LNCaP clone FGC (cell line): ENCODE measurements around the gene SHKBP1.
A peak's percentile ranks its signal among the peaks of the same experiment; 100 is the strongest.

Source experiments
- DNase-seq: peaks from one replicate; pipeline ENCODE4 v3.0.0-alpha.2; 2011; ENCODE audit warnings: low read depth
- H3K4me3 ChIP-seq: 2 replicates; pipeline ENCODE4 v1.5.1; 2011; ENCODE audit warnings: mild to moderate bottlenecking, low read depth, low read length, control low read depth
- TF ChIP-seq, protein P1 (sequence below): IDR thresholded peaks from 2 replicates; pipeline ENCODE4 v1.5.1; 2012; ENCODE audit warnings: mild to moderate bottlenecking; ENCODE audit not compliant: control insufficient read depth, insufficient read depth; ENCODE audit errors: extremely low read depth

SHKBP1 gene, protein sequence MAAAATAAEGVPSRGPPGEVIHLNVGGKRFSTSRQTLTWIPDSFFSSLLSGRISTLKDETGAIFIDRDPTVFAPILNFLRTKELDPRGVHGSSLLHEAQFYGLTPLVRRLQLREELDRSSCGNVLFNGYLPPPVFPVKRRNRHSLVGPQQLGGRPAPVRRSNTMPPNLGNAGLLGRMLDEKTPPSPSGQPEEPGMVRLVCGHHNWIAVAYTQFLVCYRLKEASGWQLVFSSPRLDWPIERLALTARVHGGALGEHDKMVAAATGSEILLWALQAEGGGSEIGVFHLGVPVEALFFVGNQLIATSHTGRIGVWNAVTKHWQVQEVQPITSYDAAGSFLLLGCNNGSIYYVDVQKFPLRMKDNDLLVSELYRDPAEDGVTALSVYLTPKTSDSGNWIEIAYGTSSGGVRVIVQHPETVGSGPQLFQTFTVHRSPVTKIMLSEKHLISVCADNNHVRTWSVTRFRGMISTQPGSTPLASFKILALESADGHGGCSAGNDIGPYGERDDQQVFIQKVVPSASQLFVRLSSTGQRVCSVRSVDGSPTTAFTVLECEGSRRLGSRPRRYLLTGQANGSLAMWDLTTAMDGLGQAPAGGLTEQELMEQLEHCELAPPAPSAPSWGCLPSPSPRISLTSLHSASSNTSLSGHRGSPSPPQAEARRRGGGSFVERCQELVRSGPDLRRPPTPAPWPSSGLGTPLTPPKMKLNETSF

DNA sequence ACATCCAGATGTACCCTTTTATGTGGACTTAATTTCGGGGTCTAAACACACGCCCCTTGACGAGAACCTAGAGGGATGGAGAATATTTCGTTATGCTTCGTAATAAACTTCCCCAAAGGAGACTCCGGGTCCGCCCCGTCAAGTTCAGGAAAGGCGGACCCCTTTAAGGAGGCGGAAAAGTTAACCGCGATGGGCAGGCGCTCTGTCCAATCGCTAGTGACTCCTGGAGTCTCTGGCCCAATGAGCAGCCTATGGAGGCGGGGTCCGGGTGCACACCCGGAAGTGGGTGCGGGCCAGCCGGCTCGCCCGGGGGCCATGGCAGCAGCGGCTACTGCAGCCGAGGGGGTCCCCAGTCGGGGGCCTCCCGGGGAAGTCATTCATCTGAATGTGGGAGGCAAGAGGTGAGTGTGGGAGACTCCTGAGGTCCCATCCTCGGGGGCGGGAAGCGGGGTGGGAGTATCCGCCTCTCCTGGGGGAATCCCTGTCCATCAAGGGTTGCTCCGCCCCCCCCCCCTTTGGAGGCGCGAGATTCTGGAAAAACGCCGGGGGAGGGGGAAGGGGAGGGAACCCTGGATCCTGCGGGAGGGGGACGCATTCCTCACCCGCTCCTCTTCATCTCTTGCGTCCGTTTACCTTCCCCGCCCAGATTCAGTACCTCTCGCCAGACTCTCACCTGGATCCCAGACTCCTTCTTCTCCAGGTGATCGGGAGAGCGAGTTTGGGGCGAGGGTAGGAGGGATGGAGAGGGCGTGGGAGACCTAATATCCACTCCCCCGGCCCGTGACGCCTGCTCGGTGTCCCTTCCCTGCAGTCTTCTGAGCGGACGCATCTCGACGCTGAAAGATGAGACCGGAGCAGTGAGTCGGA lies at the start of gene SHKBP1:
TSS of gene SHKBP1 (plus strand) at position 289 of the 867 bp plus-strand sequence. CDS start at position 316, 27 bp downstream.
- TF ChIP-seq, protein P1, sequence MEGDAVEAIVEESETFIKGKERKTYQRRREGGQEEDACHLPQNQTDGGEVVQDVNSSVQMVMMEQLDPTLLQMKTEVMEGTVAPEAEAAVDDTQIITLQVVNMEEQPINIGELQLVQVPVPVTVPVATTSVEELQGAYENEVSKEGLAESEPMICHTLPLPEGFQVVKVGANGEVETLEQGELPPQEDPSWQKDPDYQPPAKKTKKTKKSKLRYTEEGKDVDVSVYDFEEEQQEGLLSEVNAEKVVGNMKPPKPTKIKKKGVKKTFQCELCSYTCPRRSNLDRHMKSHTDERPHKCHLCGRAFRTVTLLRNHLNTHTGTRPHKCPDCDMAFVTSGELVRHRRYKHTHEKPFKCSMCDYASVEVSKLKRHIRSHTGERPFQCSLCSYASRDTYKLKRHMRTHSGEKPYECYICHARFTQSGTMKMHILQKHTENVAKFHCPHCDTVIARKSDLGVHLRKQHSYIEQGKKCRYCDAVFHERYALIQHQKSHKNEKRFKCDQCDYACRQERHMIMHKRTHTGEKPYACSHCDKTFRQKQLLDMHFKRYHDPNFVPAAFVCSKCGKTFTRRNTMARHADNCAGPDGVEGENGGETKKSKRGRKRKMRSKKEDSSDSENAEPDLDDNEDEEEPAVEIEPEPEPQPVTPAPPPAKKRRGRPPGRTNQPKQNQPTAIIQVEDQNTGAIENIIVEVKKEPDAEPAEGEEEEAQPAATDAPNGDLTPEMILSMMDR = no peak
- H3K4me3 ChIP-seq = peak within 1 kb of the TSS; percentile 81
- DNase-seq = peak; percentile 73

DNA sequence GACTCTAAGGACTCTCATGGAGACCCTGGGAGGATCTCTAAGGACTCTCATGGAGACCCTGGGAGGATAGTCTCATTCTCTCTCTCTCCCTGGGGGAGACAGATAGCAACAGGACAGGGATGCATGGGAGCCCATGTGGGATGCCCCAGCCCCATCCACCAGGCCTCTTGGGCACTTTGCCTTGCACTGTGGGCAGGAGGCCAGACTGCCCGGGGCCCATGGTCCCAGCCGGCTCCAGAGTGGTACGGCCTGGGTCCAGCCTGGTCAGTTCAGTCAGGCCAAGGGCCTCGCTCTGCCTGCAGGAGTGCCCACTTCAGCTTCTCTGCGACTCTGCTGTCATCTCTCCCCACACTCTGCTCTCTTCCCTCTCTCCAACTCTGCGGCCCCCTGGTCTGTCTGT lies 48.6 kb upstream of the SHKBP1 start:
- no peak for DNase-seq
- H3K4me3 ChIP-seq = no peak overlapping the region
- TF ChIP-seq, protein P1 = no peak

DNA sequence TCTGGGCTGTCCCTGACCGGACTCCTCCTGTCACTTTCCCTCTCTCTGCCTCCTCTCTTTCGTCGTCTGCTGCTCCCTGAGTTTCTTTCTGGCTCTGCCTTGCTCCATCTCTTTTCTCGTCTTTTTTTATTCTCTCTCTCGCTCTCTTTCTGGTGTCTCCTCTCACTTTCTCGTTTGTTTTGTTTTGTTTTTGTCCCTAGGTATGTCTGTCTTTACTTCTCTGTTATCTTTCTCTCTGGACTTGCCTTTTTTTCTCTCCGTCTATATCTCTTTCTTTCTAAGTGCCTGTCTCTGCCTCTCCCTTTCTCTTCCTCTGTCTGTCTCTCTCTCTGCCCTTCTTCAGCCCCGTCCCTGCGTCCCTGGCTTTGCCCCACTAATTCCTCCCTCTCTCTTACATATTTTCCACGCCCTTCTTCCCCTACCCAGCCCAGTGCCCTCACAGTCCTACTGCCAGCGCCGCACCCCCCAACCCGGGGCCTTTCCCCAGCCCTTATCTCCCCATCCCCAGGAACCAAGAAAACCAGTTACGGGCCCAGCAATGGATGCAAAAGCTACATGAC lies 48.1 kb upstream of the SHKBP1 start:
- TF ChIP-seq, protein P1 = no peak
- DNase-seq = no peak
- no peak overlapping the region for H3K4me3 ChIP-seq

DNA sequence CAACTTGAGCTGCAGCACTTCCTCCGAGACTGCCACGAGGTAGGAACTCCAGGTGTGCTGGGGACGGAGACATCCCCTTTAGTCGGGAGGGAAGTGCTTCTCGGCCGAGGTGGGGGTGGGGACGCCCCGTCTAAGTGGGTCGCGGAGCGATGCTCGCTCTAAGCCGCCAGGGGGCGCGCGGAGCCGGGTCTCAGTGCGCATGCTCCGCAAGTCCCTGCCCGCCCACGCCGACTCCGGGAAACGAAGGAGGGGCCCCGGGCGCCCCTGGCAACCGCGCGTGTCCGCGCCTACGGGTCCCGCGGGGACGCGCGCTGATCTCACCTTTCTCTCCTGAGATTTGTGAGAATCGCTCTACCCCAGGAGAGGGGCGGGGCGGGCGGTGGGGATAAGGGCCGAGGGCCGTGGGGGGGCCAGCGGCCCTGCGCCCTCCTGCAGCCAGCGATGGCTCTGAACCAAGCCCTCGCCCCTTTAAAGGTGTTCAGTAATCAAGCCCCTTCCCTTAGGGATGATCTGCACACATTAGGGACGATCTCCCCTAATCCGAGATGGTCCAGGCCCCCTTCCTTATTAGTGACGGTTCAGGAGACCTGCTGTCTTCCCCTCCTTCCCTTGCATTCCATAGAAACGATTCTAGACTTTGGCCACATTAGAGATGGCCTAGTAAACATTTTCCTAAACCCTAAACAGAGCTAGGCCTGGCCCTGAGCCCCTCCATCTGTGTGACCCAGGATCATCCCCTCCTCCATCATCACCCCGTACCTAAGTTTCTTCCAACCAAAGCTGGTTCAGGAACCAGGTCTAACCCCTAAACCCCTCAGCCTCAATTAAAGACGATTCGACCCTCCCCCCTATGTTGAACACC lies 47.3 kb upstream of the SHKBP1 start:
- DNase-seq = peak; percentile 50
- TF ChIP-seq, protein P1 = peak; percentile 90
- H3K4me3 ChIP-seq = peak overlapping the region; percentile 36

DNA sequence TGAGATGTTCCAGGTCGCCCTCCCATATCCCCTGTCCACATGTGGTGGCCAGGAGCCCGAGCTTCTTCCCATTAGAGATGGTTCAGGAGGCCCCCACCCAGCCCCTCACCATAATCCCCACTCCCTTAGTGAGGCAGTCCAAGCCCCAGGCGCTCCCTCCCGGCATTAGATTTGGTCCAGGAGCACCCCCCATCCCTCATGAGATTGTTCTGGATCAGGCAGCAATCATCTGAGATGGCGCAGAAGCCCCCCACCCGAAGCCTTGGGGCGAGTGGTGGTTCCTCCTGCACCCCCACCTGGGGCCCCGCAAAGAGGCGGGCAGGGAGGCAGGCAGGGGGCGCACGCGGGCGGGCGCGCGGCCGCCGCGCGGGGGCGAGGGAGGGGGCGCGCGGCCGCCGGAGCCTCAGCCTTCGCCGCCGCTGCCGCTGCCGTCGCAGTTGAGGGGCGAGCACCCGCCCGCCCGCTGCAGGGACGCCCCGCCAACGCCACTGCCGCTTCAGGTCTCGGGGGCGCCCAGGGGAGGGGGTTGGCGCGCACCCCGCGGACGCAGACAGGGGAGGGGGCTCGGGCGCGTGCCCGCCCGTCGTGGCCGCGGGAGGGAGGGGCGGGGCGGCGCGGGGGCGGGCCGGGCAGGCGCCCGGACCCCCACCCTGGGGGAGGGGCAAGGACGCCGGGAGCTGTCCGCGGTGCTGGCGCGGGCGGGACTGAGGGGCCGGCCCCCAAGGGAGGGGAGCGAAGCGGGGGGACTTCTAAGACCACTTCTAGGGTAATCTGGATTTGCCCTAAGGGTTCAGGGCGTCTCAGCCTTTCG lies 46.4 kb upstream of the SHKBP1 start:
- no peak overlapping the region for H3K4me3 ChIP-seq
- DNase-seq = no peak
- TF ChIP-seq, protein P1 = peak; percentile 27; the same call in 1 of the 2 replicates
